HCT116 (cell line): ENCODE data around the gene KLF16. TPM values are rescaled to one million over a fixed set of nuclear protein-coding genes. Genes with fewer than 3 reads are reported as not detected.
"Not testable (repeated sequence)": the region's sequence is repeated elsewhere in the genome, so short reads cannot be mapped to it uniquely, and the experiment has no call there.

ENCODE experiments used
- ATAC-seq: fragments of 200-7000 bp; cut with Tn5 transposase; 2 replicates; pipeline ENCODE4 v1.9.1; 2020; ENCODE audit warnings: mild to moderate bottlenecking, moderate library complexity
- BruUV-seq: library from RNA; stranded (reverse); fragments of 400-500 nt; replicated peaks from 2 replicates; lab custom pipeline; 2021; lab: Mats Ljungman, UMichigan
- CTCF ChIA-PET: fragments of 300-600 bp; sonication (Branson Sonifier 250); formaldehyde crosslinking; loops from one replicate; lab custom pipeline; 2021; ENCODE audit warnings: antibody characterized with exemption; lab: Charles Lee
- POLR2A ChIA-PET: fragments of 300-600, 350-600 bp; sonication (Branson Sonifier 250); formaldehyde crosslinking; loops from one replicate; lab custom pipeline; 2021; ENCODE audit warnings: antibody characterized with exemption; lab: Charles Lee
- RAD21 ChIA-PET, 2 experiments: fragments of 300-600 bp; sonication (Branson Sonifier 250); formaldehyde crosslinking; loops; one replicate each; lab custom pipeline; 2023; ENCODE audit warnings: low total read pairs in 2 of 2; ENCODE audit not compliant: uncharacterized antibody in 2 of 2, unreplicated experiment in 2 of 2, low non-redundant PET in 1 of 2; lab: Charles Lee
- DNase-seq: peaks from one replicate; pipeline ENCODE4 v3.0.0-alpha.2; 2010; ENCODE audit warnings: low read depth, low spot score
- H2AFZ ChIP-seq: fragments of 200-600 bp; shearing (Covaris generic), sonication (generic); 2 replicates; pipeline ENCODE4 v1.6.1; 2017; ENCODE audit warnings: low read depth, mixed run types, mixed read lengths, antibody characterized with exemption, low read length; ENCODE audit not compliant: poor library complexity, severe bottlenecking
- H3K27ac ChIP-seq: 2 replicates; pipeline ENCODE4 v1.5.1; 2012; ENCODE audit warnings: low read depth, low read length
- H3K27me3 ChIP-seq: fragments of 200-600 bp; sonication (generic); 2 replicates; pipeline ENCODE4 v1.6.1; 2016; ENCODE audit warnings: mixed run types, low read length, mixed read lengths; ENCODE audit not compliant: insufficient read depth
- H3K36me3 ChIP-seq, 2 experiments: fragments of 200-500 bp in 1 of 2; fragments of 200-600 bp in 1 of 2; sonication (Bioruptor generic) in 1 of 2; sonication (generic) in 1 of 2; 2 replicates each; pipeline versions ENCODE4 v1.5.1 to v1.6.1; 2014 to 2016; ENCODE audit warnings: low read length in 2 of 2, inconsistent platforms in 1 of 2, mixed read lengths in 1 of 2, mixed run types in 1 of 2; ENCODE audit not compliant: insufficient read depth in 2 of 2, control insufficient read depth in 1 of 2
- H3K4me1 ChIP-seq, 2 experiments: fragments of 200-600 bp in 1 of 2; sonication (generic) in 1 of 2; 2 replicates each; pipeline versions ENCODE4 v1.5.1 to v1.6.1; 2012 to 2017; ENCODE audit warnings: low read length in 2 of 2, inconsistent platforms in 1 of 2, mild to moderate bottlenecking in 1 of 2, mixed read lengths in 1 of 2, mixed run types in 1 of 2, moderate library complexity in 1 of 2; ENCODE audit not compliant: insufficient read depth in 2 of 2, control insufficient read depth in 1 of 2
- H3K4me2 ChIP-seq: fragments of 200-600 bp; sonication (generic); 2 replicates; pipeline ENCODE4 v1.6.1; 2017; ENCODE audit warnings: mixed run types, low read length, mixed read lengths
- H3K4me3 ChIP-seq, 2 experiments: fragments of 200-600 bp in 1 of 2; sonication (generic) in 1 of 2; replicated peaks in 1 of 2; 2 replicates each; pipeline ENCODE4 v1.5.1; 2011 to 2016; ENCODE audit warnings: low read length in 2 of 2, control low read depth in 1 of 2, low read depth in 1 of 2, mild to moderate bottlenecking in 1 of 2, mixed read lengths in 1 of 2, mixed run types in 1 of 2
- H3K79me2 ChIP-seq: fragments of 200-600 bp; sonication (generic); 2 replicates; pipeline ENCODE4 v1.6.1; 2017; ENCODE audit warnings: mild to moderate bottlenecking, mixed run types, low read length, moderate library complexity, mixed read lengths; ENCODE audit not compliant: insufficient read depth
- H3K9ac ChIP-seq: fragments of 200-600 bp; sonication (generic); 2 replicates; pipeline ENCODE4 v1.6.1; 2016; ENCODE audit warnings: low read length, mixed read lengths
- H3K9me2 ChIP-seq: fragments of 200-600 bp; sonication (generic), shearing (Covaris generic); 2 replicates; pipeline ENCODE4 v1.6.1; 2017; ENCODE audit warnings: mixed run types, mild to moderate bottlenecking, moderate library complexity; ENCODE audit not compliant: insufficient read depth
- H3K9me3 ChIP-seq, 2 experiments: fragments of 200-500 bp in 1 of 2; fragments of 200-600 bp in 1 of 2; sonication (Bioruptor generic) in 1 of 2; sonication (generic) in 1 of 2; 2 replicates each; pipeline ENCODE4 v1.6.1; 2014 to 2017; ENCODE audit warnings: low read length in 2 of 2, mixed read lengths in 2 of 2, inconsistent platforms in 1 of 2, low read depth in 1 of 2, mild to moderate bottlenecking in 1 of 2, mixed run types in 1 of 2, moderate library complexity in 1 of 2; ENCODE audit not compliant: control insufficient read depth in 1 of 2, insufficient read depth in 1 of 2
- H4K20me1 ChIP-seq: fragments of 200-600 bp; sonication (generic), shearing (Covaris generic); 2 replicates; pipeline ENCODE4 v1.6.1; 2017; ENCODE audit warnings: mixed run types, mild to moderate bottlenecking, moderate library complexity; ENCODE audit not compliant: insufficient read depth
- CBX3 ChIP-seq: IDR thresholded peaks from 2 replicates; pipeline ENCODE4 v1.6.1; 2012; ENCODE audit warnings: low read depth
- EGR1 ChIP-seq: IDR thresholded peaks from 2 replicates; pipeline ENCODE4 v1.6.1; 2012; ENCODE audit warnings: low read depth
- EZH2 ChIP-seq: fragments of 200-600 bp; sonication (generic); IDR thresholded peaks from 2 replicates; pipeline ENCODE4 v1.6.1; 2017; ENCODE audit warnings: antibody characterized with exemption, mixed run types
- EZH2phosphoT487 ChIP-seq: fragments of 200-600 bp; IDR thresholded peaks from 2 replicates; pipeline ENCODE4 v1.6.1; 2018; ENCODE audit warnings: antibody characterized with exemption, borderline replicate concordance
- FOSL1 ChIP-seq: IDR thresholded peaks from 2 replicates; pipeline ENCODE4 v1.6.1; 2012; ENCODE audit warnings: low read depth
- JUND ChIP-seq: IDR thresholded peaks from 2 replicates; pipeline ENCODE4 v1.6.1; 2012
- POLR2A ChIP-seq: IDR thresholded peaks from 2 replicates; pipeline ENCODE4 v1.7.0; 2011; ENCODE audit warnings: borderline replicate concordance; ENCODE audit not compliant: insufficient read depth, insufficient read length; ENCODE audit errors: extremely low read depth
- POLR2AphosphoS5 ChIP-seq: IDR thresholded peaks from 2 replicates; pipeline ENCODE4 v1.6.1; 2011; ENCODE audit warnings: mild to moderate bottlenecking, low read depth, low read length, moderate library complexity
- RAD21 ChIP-seq: IDR thresholded peaks from 2 replicates; pipeline ENCODE4 v1.6.1; 2012; ENCODE audit warnings: low read depth, mild to moderate bottlenecking
- SIN3A ChIP-seq: IDR thresholded peaks from 2 replicates; pipeline ENCODE4 v1.6.1; 2012; ENCODE audit warnings: low read depth
- SP1 ChIP-seq: IDR thresholded peaks from 2 replicates; pipeline ENCODE4 v1.6.1; 2012; ENCODE audit warnings: low read depth
- TCF7L2 ChIP-seq: IDR thresholded peaks from 2 replicates; pipeline ENCODE4 v1.7.0; 2011; ENCODE audit warnings: borderline replicate concordance, inconsistent platforms; ENCODE audit not compliant: insufficient read depth, insufficient read length; ENCODE audit errors: extremely low read depth
- YY1 ChIP-seq: IDR thresholded peaks from 2 replicates; pipeline ENCODE4 v1.6.1; 2011; ENCODE audit warnings: low read length, low read depth, moderate library complexity, mild to moderate bottlenecking; ENCODE audit not compliant: insufficient replicate concordance; ENCODE audit errors: extremely low read depth
- ZNF274 ChIP-seq: fragments of 200-500 bp; sonication (Bioruptor generic); IDR thresholded peaks from 2 replicates; pipeline ENCODE4 v1.6.1; 2014; ENCODE audit warnings: mild to moderate bottlenecking, low read depth, low read length, inconsistent platforms
- intact Hi-C: fragments of 100-400 bp; cut with micrococcal nuclease; formaldehyde crosslinking; loops from 2 replicates; pipeline ENCODE4 v1.10.0; 2022
- total RNA-seq: library from RNA; stranded (reverse); gene quantifications from one replicate; pipeline ENCODE4 v1.2.1, GENCODE V29; 2021; ENCODE audit not compliant: unreplicated experiment
- TF ChIP-seq, protein P1 (sequence below): IDR thresholded peaks from 2 replicates; pipeline ENCODE4 v1.6.1; 2012
- TF ChIP-seq, protein P2 (sequence below): IDR thresholded peaks from 2 replicates; pipeline ENCODE4 v1.6.1; 2012; ENCODE audit warnings: low read depth
- TF ChIP-seq, protein P3 (sequence below): IDR thresholded peaks from 2 replicates; pipeline ENCODE4 v1.6.1; 2012

KLF16 gene
- total RNA-seq, 1 experiment from 2014 or later = 64.3 TPM

DNA sequence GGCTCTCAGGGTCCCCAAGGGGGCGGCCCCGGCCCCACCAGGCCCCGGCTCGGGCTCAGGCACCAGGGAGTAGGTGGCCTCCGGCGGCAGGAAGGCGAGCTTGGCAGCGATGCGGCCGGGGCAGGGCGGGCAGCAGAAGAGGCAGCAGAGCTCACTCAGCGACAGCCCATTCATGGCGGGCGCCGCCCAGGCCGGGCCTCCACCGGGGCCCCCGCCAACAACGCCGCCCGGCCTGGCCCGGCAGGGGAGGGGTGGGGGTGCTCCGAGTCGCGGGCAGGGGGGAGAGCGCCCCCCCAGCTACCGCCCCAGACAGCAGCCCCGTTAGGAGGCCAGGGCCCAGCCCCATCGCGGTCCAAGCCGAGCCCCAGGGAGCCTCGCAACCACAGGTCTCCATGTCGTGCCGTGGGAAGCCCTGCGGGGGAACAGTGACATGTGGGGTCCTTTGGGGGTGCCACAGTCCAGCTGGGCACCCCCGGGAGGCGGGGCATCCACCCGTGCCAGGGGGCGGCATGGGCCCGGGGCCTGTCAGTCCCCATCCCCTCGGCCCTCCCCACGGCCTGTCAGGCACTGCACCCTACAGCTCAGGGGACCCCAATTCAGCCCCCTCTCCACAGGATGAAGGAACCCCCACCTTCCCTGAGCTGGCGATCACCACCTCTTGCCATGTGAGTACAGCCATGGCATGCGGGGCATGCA, 18.2 kb upstream of the KLF16 start:
- H3K27ac ChIP-seq, H3K9ac ChIP-seq, H2AFZ ChIP-seq, POLR2A ChIA-PET, intact Hi-C loops, H3K4me3 ChIP-seq, DNase-seq, BruUV-seq, CTCF ChIA-PET, ATAC-seq, H4K20me1 ChIP-seq, H3K9me2 ChIP-seq, H3K9me3 ChIP-seq, H3K36me3 ChIP-seq, RAD21 ChIA-PET, H3K27me3 ChIP-seq, H3K4me2 ChIP-seq: not testable (repeated sequence)
- Histone ChIP-seq H3K79me2 (peaks cover 44% of the 10 kb centered on the region), H3K4me1 (peaks cover 11 to 32% of the 10 kb centered on the region in 2 experiments; a peak in 3 of 4 replicates)

DNA sequence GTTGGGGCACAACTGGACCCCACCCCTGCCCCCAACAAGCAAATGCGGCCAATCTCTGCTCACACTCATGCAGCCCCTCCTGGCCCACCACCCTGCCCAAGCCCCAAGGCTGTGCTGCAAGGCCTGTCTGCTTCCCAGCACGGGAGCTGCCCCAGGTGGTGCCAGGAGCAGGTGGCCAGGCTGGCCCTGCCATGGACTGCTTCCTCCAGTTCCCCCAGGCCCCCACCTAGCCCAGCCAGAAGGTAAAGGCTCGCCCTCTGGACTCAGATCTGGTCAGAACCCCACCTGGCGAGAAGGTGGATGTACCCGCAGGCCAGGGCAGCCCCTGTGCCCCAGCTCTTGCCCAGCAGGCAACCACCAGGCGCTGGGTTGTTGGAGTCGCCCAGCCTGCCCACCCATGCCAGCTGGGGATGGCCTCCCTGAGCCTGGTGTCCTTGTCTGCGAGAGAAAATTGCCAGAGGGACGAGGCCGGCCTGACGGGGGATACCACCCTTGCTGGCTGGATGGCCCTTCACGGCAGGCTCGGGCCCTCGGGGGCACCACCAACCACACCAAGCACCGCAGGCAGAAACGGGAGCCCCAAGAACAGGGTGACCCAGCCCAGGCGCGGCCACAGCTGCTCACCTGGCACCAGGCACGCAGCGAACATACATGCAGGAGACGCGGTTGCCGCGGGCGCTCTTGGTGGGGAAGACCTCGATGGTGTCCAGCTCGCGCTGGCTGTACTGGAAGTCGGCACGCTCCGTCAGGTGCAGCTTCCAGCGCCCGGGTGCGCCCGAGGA, 17.4 kb upstream of the KLF16 start:
- Histone ChIP-seq H3K4me2 (no peak overlapping the region), H3K4me1 (peaks cover 14 to 35% of the 10 kb centered on the region in 2 experiments; a peak in 3 of 4 replicates), H3K27me3 (no peaks in the 10 kb centered on the region), H2AFZ (no peak overlapping the region), H3K79me2 (peaks cover 46% of the 10 kb centered on the region), H3K9me2 (no peaks in the 10 kb centered on the region), H3K36me3 (no peaks in the 10 kb centered on the region), H3K9ac (no peak overlapping the region), H4K20me1 (no peaks in the 10 kb centered on the region), H3K27ac (no peak overlapping the region; the same call in 1 of the 2 replicates), H3K9me3 (no peaks in the 10 kb centered on the region), H3K4me3 (no peak overlapping the region)
- ATAC-seq = no peak
- RAD21 ChIA-PET = no interaction called here
- intact Hi-C loops = no loop called here
- CTCF ChIA-PET = no interaction called here
- BruUV-seq = no TSS peak
- POLR2A ChIA-PET = no interaction called here
- DNase-seq = no peak
- TF ChIP-seq TCF7L2 (no peak), RAD21 (no peak), CBX3 (no peak), EZH2 (no peak), POLR2AphosphoS5 (no peak), ZNF274 (no peak), SP1 (no peak), YY1 (no peak), JUND (no peak), EZH2phosphoT487 (no peak), SIN3A (no peak), POLR2A (no peak), EGR1 (no peak), FOSL1 (no peak)
- TF ChIP-seq, protein P1, sequence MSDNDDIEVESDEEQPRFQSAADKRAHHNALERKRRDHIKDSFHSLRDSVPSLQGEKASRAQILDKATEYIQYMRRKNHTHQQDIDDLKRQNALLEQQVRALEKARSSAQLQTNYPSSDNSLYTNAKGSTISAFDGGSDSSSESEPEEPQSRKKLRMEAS = no peak
- TF ChIP-seq, protein P2, sequence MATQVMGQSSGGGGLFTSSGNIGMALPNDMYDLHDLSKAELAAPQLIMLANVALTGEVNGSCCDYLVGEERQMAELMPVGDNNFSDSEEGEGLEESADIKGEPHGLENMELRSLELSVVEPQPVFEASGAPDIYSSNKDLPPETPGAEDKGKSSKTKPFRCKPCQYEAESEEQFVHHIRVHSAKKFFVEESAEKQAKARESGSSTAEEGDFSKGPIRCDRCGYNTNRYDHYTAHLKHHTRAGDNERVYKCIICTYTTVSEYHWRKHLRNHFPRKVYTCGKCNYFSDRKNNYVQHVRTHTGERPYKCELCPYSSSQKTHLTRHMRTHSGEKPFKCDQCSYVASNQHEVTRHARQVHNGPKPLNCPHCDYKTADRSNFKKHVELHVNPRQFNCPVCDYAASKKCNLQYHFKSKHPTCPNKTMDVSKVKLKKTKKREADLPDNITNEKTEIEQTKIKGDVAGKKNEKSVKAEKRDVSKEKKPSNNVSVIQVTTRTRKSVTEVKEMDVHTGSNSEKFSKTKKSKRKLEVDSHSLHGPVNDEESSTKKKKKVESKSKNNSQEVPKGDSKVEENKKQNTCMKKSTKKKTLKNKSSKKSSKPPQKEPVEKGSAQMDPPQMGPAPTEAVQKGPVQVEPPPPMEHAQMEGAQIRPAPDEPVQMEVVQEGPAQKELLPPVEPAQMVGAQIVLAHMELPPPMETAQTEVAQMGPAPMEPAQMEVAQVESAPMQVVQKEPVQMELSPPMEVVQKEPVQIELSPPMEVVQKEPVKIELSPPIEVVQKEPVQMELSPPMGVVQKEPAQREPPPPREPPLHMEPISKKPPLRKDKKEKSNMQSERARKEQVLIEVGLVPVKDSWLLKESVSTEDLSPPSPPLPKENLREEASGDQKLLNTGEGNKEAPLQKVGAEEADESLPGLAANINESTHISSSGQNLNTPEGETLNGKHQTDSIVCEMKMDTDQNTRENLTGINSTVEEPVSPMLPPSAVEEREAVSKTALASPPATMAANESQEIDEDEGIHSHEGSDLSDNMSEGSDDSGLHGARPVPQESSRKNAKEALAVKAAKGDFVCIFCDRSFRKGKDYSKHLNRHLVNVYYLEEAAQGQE = no peak
- TF ChIP-seq, protein P3, sequence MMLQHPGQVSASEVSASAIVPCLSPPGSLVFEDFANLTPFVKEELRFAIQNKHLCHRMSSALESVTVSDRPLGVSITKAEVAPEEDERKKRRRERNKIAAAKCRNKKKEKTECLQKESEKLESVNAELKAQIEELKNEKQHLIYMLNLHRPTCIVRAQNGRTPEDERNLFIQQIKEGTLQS = no peak
